HCT116 (cell line): ENCODE measurements around the gene ATF7IP. TPM values are rescaled to one million over a fixed set of nuclear protein-coding genes. Genes with fewer than 3 reads are reported as not detected.

ENCODE experiments used
- ATAC-seq: fragments of 200-7000 bp; cut with Tn5 transposase; 2 replicates; pipeline ENCODE4 v1.9.1; 2020; ENCODE audit warnings: mild to moderate bottlenecking, moderate library complexity
- BruUV-seq: library from RNA; stranded (reverse); fragments of 400-500 nt; replicated peaks from 2 replicates; lab custom pipeline; 2021; lab: Mats Ljungman, UMichigan
- CTCF ChIA-PET: fragments of 300-600 bp; sonication (Branson Sonifier 250); formaldehyde crosslinking; loops from one replicate; lab custom pipeline; 2021; ENCODE audit warnings: antibody characterized with exemption; lab: Charles Lee
- POLR2A ChIA-PET: fragments of 300-600, 350-600 bp; sonication (Branson Sonifier 250); formaldehyde crosslinking; loops from one replicate; lab custom pipeline; 2021; ENCODE audit warnings: antibody characterized with exemption; lab: Charles Lee
- RAD21 ChIA-PET, 2 experiments: fragments of 300-600 bp; sonication (Branson Sonifier 250); formaldehyde crosslinking; loops; one replicate each; lab custom pipeline; 2023; ENCODE audit warnings: low total read pairs in 2 of 2; ENCODE audit not compliant: uncharacterized antibody in 2 of 2, unreplicated experiment in 2 of 2, low non-redundant PET in 1 of 2; lab: Charles Lee
- DNase-seq: peaks from one replicate; pipeline ENCODE4 v3.0.0-alpha.2; 2010; ENCODE audit warnings: low read depth, low spot score
- H2AFZ ChIP-seq: fragments of 200-600 bp; shearing (Covaris generic), sonication (generic); 2 replicates; pipeline ENCODE4 v1.6.1; 2017; ENCODE audit warnings: low read depth, mixed run types, mixed read lengths, antibody characterized with exemption, low read length; ENCODE audit not compliant: poor library complexity, severe bottlenecking
- H3K27ac ChIP-seq: 2 replicates; pipeline ENCODE4 v1.5.1; 2012; ENCODE audit warnings: low read depth, low read length
- H3K27me3 ChIP-seq: fragments of 200-600 bp; sonication (generic); 2 replicates; pipeline ENCODE4 v1.6.1; 2016; ENCODE audit warnings: mixed run types, low read length, mixed read lengths; ENCODE audit not compliant: insufficient read depth
- H3K36me3 ChIP-seq, 2 experiments: fragments of 200-500 bp in 1 of 2; fragments of 200-600 bp in 1 of 2; sonication (Bioruptor generic) in 1 of 2; sonication (generic) in 1 of 2; 2 replicates each; pipeline versions ENCODE4 v1.5.1 to v1.6.1; 2014 to 2016; ENCODE audit warnings: low read length in 2 of 2, inconsistent platforms in 1 of 2, mixed read lengths in 1 of 2, mixed run types in 1 of 2; ENCODE audit not compliant: insufficient read depth in 2 of 2, control insufficient read depth in 1 of 2
- H3K4me1 ChIP-seq, 2 experiments: fragments of 200-600 bp in 1 of 2; sonication (generic) in 1 of 2; 2 replicates each; pipeline versions ENCODE4 v1.5.1 to v1.6.1; 2012 to 2017; ENCODE audit warnings: low read length in 2 of 2, inconsistent platforms in 1 of 2, mild to moderate bottlenecking in 1 of 2, mixed read lengths in 1 of 2, mixed run types in 1 of 2, moderate library complexity in 1 of 2; ENCODE audit not compliant: insufficient read depth in 2 of 2, control insufficient read depth in 1 of 2
- H3K4me2 ChIP-seq: fragments of 200-600 bp; sonication (generic); 2 replicates; pipeline ENCODE4 v1.6.1; 2017; ENCODE audit warnings: mixed run types, low read length, mixed read lengths
- H3K4me3 ChIP-seq, 2 experiments: fragments of 200-600 bp in 1 of 2; sonication (generic) in 1 of 2; replicated peaks in 1 of 2; 2 replicates each; pipeline ENCODE4 v1.5.1; 2011 to 2016; ENCODE audit warnings: low read length in 2 of 2, control low read depth in 1 of 2, low read depth in 1 of 2, mild to moderate bottlenecking in 1 of 2, mixed read lengths in 1 of 2, mixed run types in 1 of 2
- H3K79me2 ChIP-seq: fragments of 200-600 bp; sonication (generic); 2 replicates; pipeline ENCODE4 v1.6.1; 2017; ENCODE audit warnings: mild to moderate bottlenecking, mixed run types, low read length, moderate library complexity, mixed read lengths; ENCODE audit not compliant: insufficient read depth
- H3K9ac ChIP-seq: fragments of 200-600 bp; sonication (generic); 2 replicates; pipeline ENCODE4 v1.6.1; 2016; ENCODE audit warnings: low read length, mixed read lengths
- H3K9me2 ChIP-seq: fragments of 200-600 bp; sonication (generic), shearing (Covaris generic); 2 replicates; pipeline ENCODE4 v1.6.1; 2017; ENCODE audit warnings: mixed run types, mild to moderate bottlenecking, moderate library complexity; ENCODE audit not compliant: insufficient read depth
- H3K9me3 ChIP-seq, 2 experiments: fragments of 200-500 bp in 1 of 2; fragments of 200-600 bp in 1 of 2; sonication (Bioruptor generic) in 1 of 2; sonication (generic) in 1 of 2; 2 replicates each; pipeline ENCODE4 v1.6.1; 2014 to 2017; ENCODE audit warnings: low read length in 2 of 2, mixed read lengths in 2 of 2, inconsistent platforms in 1 of 2, low read depth in 1 of 2, mild to moderate bottlenecking in 1 of 2, mixed run types in 1 of 2, moderate library complexity in 1 of 2; ENCODE audit not compliant: control insufficient read depth in 1 of 2, insufficient read depth in 1 of 2
- H4K20me1 ChIP-seq: fragments of 200-600 bp; sonication (generic), shearing (Covaris generic); 2 replicates; pipeline ENCODE4 v1.6.1; 2017; ENCODE audit warnings: mixed run types, mild to moderate bottlenecking, moderate library complexity; ENCODE audit not compliant: insufficient read depth
- ATF3 ChIP-seq: IDR thresholded peaks from 2 replicates; pipeline ENCODE4 v1.6.1; 2012
- CBX3 ChIP-seq: IDR thresholded peaks from 2 replicates; pipeline ENCODE4 v1.6.1; 2012; ENCODE audit warnings: low read depth
- CEBPB ChIP-seq: IDR thresholded peaks from 2 replicates; pipeline ENCODE4 v1.6.1; 2012; ENCODE audit warnings: low read depth
- CTCF ChIP-seq, 3 experiments: fragments of 200-600 bp in 1 of 3; sonication (generic) in 1 of 3; IDR thresholded peaks in 2 of 3; conservative IDR thresholded peaks in 1 of 3; 2 replicates each; pipeline ENCODE4 v1.5.1; 2012 to 2017; ENCODE audit warnings: low read depth in 2 of 3, low read length in 2 of 3, antibody characterized with exemption in 1 of 3, borderline replicate concordance in 1 of 3, control low read depth in 1 of 3, mild to moderate bottlenecking in 1 of 3, mixed read lengths in 1 of 3, mixed run types in 1 of 3, moderate library complexity in 1 of 3; ENCODE audit not compliant: insufficient read depth in 1 of 3
- EGR1 ChIP-seq: IDR thresholded peaks from 2 replicates; pipeline ENCODE4 v1.6.1; 2012; ENCODE audit warnings: low read depth
- EZH2 ChIP-seq: fragments of 200-600 bp; sonication (generic); IDR thresholded peaks from 2 replicates; pipeline ENCODE4 v1.6.1; 2017; ENCODE audit warnings: antibody characterized with exemption, mixed run types
- EZH2phosphoT487 ChIP-seq: fragments of 200-600 bp; IDR thresholded peaks from 2 replicates; pipeline ENCODE4 v1.6.1; 2018; ENCODE audit warnings: antibody characterized with exemption, borderline replicate concordance
- FOSL1 ChIP-seq: IDR thresholded peaks from 2 replicates; pipeline ENCODE4 v1.6.1; 2012; ENCODE audit warnings: low read depth
- JUND ChIP-seq: IDR thresholded peaks from 2 replicates; pipeline ENCODE4 v1.6.1; 2012
- MAX ChIP-seq: IDR thresholded peaks from 2 replicates; pipeline ENCODE4 v1.6.1; 2012
- SP1 ChIP-seq: IDR thresholded peaks from 2 replicates; pipeline ENCODE4 v1.6.1; 2012; ENCODE audit warnings: low read depth
- TCF7L2 ChIP-seq: IDR thresholded peaks from 2 replicates; pipeline ENCODE4 v1.7.0; 2011; ENCODE audit warnings: borderline replicate concordance, inconsistent platforms; ENCODE audit not compliant: insufficient read depth, insufficient read length; ENCODE audit errors: extremely low read depth
- YY1 ChIP-seq: IDR thresholded peaks from 2 replicates; pipeline ENCODE4 v1.6.1; 2011; ENCODE audit warnings: low read length, low read depth, moderate library complexity, mild to moderate bottlenecking; ENCODE audit not compliant: insufficient replicate concordance; ENCODE audit errors: extremely low read depth
- ZBTB33 ChIP-seq: IDR thresholded peaks from 2 replicates; pipeline ENCODE4 v1.6.1; 2011; ENCODE audit warnings: mild to moderate bottlenecking, low read length, moderate library complexity; ENCODE audit not compliant: insufficient replicate concordance; ENCODE audit errors: extremely low read depth
- intact Hi-C: fragments of 100-400 bp; cut with micrococcal nuclease; formaldehyde crosslinking; loops from 2 replicates; pipeline ENCODE4 v1.10.0; 2022
- total RNA-seq: library from RNA; stranded (reverse); gene quantifications from one replicate; pipeline ENCODE4 v1.2.1, GENCODE V29; 2021; ENCODE audit not compliant: unreplicated experiment

ATF7IP gene
- total RNA-seq, 1 experiment from 2014 or later = 38.6 TPM

DNA sequence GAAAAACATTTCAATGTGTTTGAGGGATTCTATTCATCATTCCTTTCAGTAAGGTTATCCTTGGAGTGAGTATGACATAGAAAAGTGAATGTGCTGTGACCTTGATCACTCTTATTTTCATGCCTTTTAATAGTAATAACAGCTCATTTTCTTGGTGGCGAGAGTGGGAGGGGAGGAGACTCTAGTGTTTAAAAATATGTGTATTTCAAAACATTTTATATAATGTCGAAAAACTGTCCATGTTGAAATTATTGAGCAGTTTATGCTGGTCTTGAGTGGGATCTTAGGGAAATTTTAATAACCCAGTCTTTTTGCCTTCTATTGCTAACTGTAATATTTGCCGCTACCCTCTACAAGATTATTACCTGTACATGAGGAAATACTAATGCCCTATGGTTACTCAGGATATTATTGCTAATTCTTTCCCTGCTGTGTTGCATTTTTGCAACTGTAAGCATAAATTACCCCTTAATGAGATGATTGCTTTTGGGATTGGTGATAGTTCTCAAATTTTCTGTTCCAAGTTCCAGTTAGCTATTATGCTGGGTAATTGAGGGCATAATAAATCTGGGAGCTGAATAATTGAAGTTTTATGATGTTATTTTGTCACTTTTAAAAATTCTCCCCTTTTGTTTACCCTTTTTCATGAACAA, 21.9 kb downstream of the ATF7IP start (continued):
- TF ChIP-seq MAX (no peak), CTCF (IDR thresholded peaks at IDR 0.05 in 2 of 3, conservative IDR thresholded peaks at IDR 0.05 in 1 of 3; ENCODE audit: borderline replicate concordance in 1 of 3, insufficient read depth in 1 of 3, low read depth in 2 of 3, low read length in 2 of 3) (no peak), EZH2 (no peak), SP1 (no peak), EGR1 (no peak)
- TF ChIP-seq, all 23 proteins: peak for 0

DNA sequence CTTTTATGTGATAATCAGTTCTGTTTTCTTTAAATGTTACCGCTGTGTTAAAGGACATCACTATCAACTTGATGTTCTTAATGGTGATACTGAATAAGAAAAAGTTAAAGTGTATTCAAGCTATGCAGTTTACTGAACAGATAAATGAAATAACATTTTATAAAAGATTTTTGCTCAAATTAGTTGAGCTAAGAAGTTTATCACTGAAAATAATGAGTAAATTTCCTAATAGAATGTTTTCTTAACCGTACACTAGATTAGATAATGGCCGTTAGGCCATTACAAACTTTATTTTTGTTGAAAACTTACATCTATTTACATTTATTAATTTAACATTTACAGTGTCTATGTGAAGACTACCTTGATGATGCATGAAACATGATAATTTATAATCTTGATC, 25.0 kb downstream of the ATF7IP start:
- H3K27ac ChIP-seq = no peak overlapping the region
- H3K4me3 ChIP-seq = no peak overlapping the region
- H2AFZ ChIP-seq = no peak overlapping the region
- CTCF ChIA-PET = no interaction called here
- H3K9ac ChIP-seq = no peak overlapping the region
- H3K4me2 ChIP-seq = no peak overlapping the region
- no peaks in the 10 kb centered on the region for H4K20me1 ChIP-seq
- no peaks in the 10 kb centered on the region for H3K36me3 ChIP-seq
- POLR2A ChIA-PET = interaction anchor here (0.7 kb wide), 1 partner anchor 131 kb away, joined by 3 read pairs; no protein-coding TSS in a partner anchor
- TF ChIP-seq TCF7L2 (no peak), FOSL1 (no peak), CEBPB (no peak), CBX3 (no peak), EZH2phosphoT487 (no peak), JUND (no peak), ATF3 (no peak), ZBTB33 (no peak), MAX (no peak), YY1 (no peak)
- DNase-seq (no peak), ATAC-seq (no peak)
- H3K9me2 ChIP-seq = no peaks in the 10 kb centered on the region
- H3K79me2 ChIP-seq = peaks cover 76% of the 10 kb centered on the region
- no peaks in the 10 kb centered on the region for H3K9me3 ChIP-seq
- H3K4me1 ChIP-seq = peaks cover 23 to 38% of the 10 kb centered on the region in 2 experiments
- intact Hi-C loops = no loop called here
- H3K27me3 ChIP-seq = no peaks in the 10 kb centered on the region
- RAD21 ChIA-PET = no interaction called here
- BruUV-seq = no TSS peak
